ENCODE measurements around the gene OXLD1.

The OXLD1 gene

GRCh38 chr17:81666342-81667191, at the start of gene OXLD1, which contains the start of gene CCDC137:
TSS of gene OXLD1 (minus strand) at chr17:81666605. CDS start at chr17:81666577, 28 bp downstream.
TSS of gene CCDC137 (plus strand) at chr17:81666737. CDS start at chr17:81666767, 30 bp downstream.
- DNase-seq, result peak; percentile 96

- no peak for DNase-seq
Measured at GRCh38 chr17:81715107-81715871, 48.9 kb upstream of the OXLD1 start.

GRCh38 chr17:81714412-81715106, 48.2 kb upstream of the OXLD1 start:
- DNase-seq, result no peak

- DNase-seq, result no peak
Measured at GRCh38 chr17:81713556-81714411, 47.4 kb upstream of the OXLD1 start.

GRCh38 chr17:81713004-81713555, 46.7 kb upstream of the OXLD1 start:
- DNase-seq, result no peak

GRCh38 chr17:81712468-81713003, 46.1 kb upstream of the OXLD1 start:
- no peak for DNase-seq

- DNase-seq, result peak; percentile 71
Measured at GRCh38 chr17:81711814-81712467, 45.5 kb upstream of the OXLD1 start, which contains the start of gene SLC25A10. TSS of gene SLC25A10 (plus strand) at chr17:81712284. CDS start at chr17:81712427, 143 bp downstream.

GRCh38 chr17:81710514-81711308, 44.3 kb upstream of the OXLD1 start:
- DNase-seq, result no peak

- no peak for DNase-seq
Measured at GRCh38 chr17:81708739-81709185, 42.4 kb upstream of the OXLD1 start.

GRCh38 chr17:81707725-81708646, 41.6 kb upstream of the OXLD1 start:
- DNase-seq, result no peak

GRCh38 chr17:81706757-81707624, 40.6 kb upstream of the OXLD1 start:
- no peak for DNase-seq

- DNase-seq, result no peak
Measured at GRCh38 chr17:81706232-81706611, 39.8 kb upstream of the OXLD1 start.

- DNase-seq, result no peak
Measured at GRCh38 chr17:81705518-81706231, 39.3 kb upstream of the OXLD1 start.

GRCh38 chr17:81703747-81704654, 37.6 kb upstream of the OXLD1 start:
- no peak for DNase-seq

- DNase-seq, result peak; percentile 92
Measured at GRCh38 chr17:81702934-81703746, 36.7 kb upstream of the OXLD1 start, which contains the start of gene MRPL12. TSS of gene MRPL12 (plus strand) at chr17:81703367. CDS start at chr17:81703502, 135 bp downstream.

Data from NCI-H510A (cell line).